Endothelial cell of umbilical vein (primary cell): ENCODE measurements around the gene UQCRC1. TPM values are rescaled to one million over a fixed set of nuclear protein-coding genes. Genes with fewer than 3 reads are reported as not detected.

ENCODE experiments used
- BruUV-seq: library from RNA; stranded (reverse); fragments of 400-500 nt; replicated peaks from 2 replicates; lab custom pipeline; 2021; lab: Mats Ljungman, UMichigan
- CTCF ChIA-PET: fragments of 300-600, 350-600 bp; sonication (Branson Sonifier 250); formaldehyde crosslinking; loops from one replicate; lab custom pipeline; 2021; ENCODE audit warnings: antibody characterized with exemption, inconsistent platforms; lab: Charles Lee
- POLR2A ChIA-PET: fragments of 300-600, 350-600 bp; sonication (Branson Sonifier 250); formaldehyde crosslinking; loops from one replicate; lab custom pipeline; 2021; ENCODE audit warnings: antibody characterized with exemption, inconsistent platforms; lab: Charles Lee
- DNase-seq: peaks from one replicate; pipeline ENCODE4 v3.0.0-alpha.2; 2011; ENCODE audit warnings: low read depth, low spot score
- FAIRE-seq: peaks from 2 replicates; lab custom pipeline; 2011; peaks lifted over from hg19 to GRCh38; lab: Jason Lieb, UNC
- H2AFZ ChIP-seq: 2 replicates; pipeline ENCODE4 v1.6.0; 2012; ENCODE audit warnings: low read depth, low read length, control low read depth, inconsistent platforms
- H3K27ac ChIP-seq: 2 replicates; pipeline ENCODE4 v1.5.1; 2011; ENCODE audit warnings: low read depth, mild to moderate bottlenecking, control low read depth, low read length, moderate library complexity; ENCODE audit not compliant: insufficient read depth
- H3K27me3 ChIP-seq, 2 experiments: 2 replicates each; pipeline versions ENCODE4 v1.6.0 to v1.6.1; 2011; ENCODE audit warnings: low read length in 2 of 2, mixed read lengths in 1 of 2; ENCODE audit not compliant: control insufficient read depth in 2 of 2, insufficient read depth in 2 of 2
- H3K36me3 ChIP-seq, 2 experiments: 2 replicates in 1 of 2; 3 replicates in 1 of 2; pipeline ENCODE4 v1.5.1; 2011; ENCODE audit warnings: low read length in 2 of 2, mild to moderate bottlenecking in 1 of 2, moderate library complexity in 1 of 2; ENCODE audit not compliant: control insufficient read depth in 2 of 2, insufficient read depth in 2 of 2; ENCODE audit errors: extremely low read depth in 1 of 2
- H3K4me1 ChIP-seq: 3 replicates; pipeline ENCODE4 v1.5.1; 2011; ENCODE audit warnings: mild to moderate bottlenecking, low read length; ENCODE audit not compliant: control insufficient read depth, insufficient read depth; ENCODE audit errors: extremely low read depth
- H3K4me2 ChIP-seq: 2 replicates; pipeline ENCODE4 v1.6.1; 2011; ENCODE audit warnings: low read length, control low read depth, mixed read lengths; ENCODE audit not compliant: insufficient read depth
- H3K4me3 ChIP-seq, 3 experiments: fragments of 200-600 bp in 1 of 3; sonication (generic), shearing (Covaris generic) in 1 of 3; replicated peaks in 1 of 3; 2 replicates each; pipeline ENCODE4 v1.5.1; 2011 to 2016; ENCODE audit warnings: control low read depth in 3 of 3, low read length in 3 of 3, mild to moderate bottlenecking in 2 of 3, inconsistent platforms in 1 of 3, low read depth in 1 of 3, moderate library complexity in 1 of 3; ENCODE audit not compliant: insufficient read depth in 1 of 3
- H3K79me2 ChIP-seq: 2 replicates; pipeline ENCODE4 v1.6.0; 2012; ENCODE audit warnings: low read length, inconsistent platforms; ENCODE audit not compliant: control insufficient read depth, insufficient read depth
- H3K9ac ChIP-seq: replicated peaks from 2 replicates; pipeline ENCODE3; 2011; ENCODE audit warnings: low read length, control low read depth; ENCODE audit not compliant: insufficient read depth; ENCODE audit errors: extremely low read depth
- H3K9me1 ChIP-seq: replicated peaks from 3 replicates; pipeline ENCODE4 v1.6.0; 2011; ENCODE audit warnings: mild to moderate bottlenecking, low read length; ENCODE audit not compliant: control insufficient read depth, insufficient read depth; ENCODE audit errors: extremely low read depth
- H3K9me3 ChIP-seq: replicated peaks from 2 replicates; pipeline ENCODE4 v1.5.1; 2012; ENCODE audit warnings: low read length, inconsistent platforms; ENCODE audit not compliant: control insufficient read depth, insufficient read depth
- H4K20me1 ChIP-seq: replicated peaks from 2 replicates; pipeline ENCODE3; 2011; ENCODE audit warnings: mild to moderate bottlenecking, low read length; ENCODE audit not compliant: control insufficient read depth, insufficient read depth; ENCODE audit errors: extremely low read depth
- CTCF ChIP-seq, 2 donors: IDR thresholded peaks; 1 replicate in 1 of 2; 2 replicates in 1 of 2; pipeline ENCODE4 v1.5.1; 2011; ENCODE audit warnings: low read length in 2 of 2, mild to moderate bottlenecking in 2 of 2, moderate library complexity in 2 of 2, control low read depth in 1 of 2, inconsistent platforms in 1 of 2, low read depth in 1 of 2; ENCODE audit not compliant: insufficient read depth in 1 of 2; ENCODE audit errors: extremely low read depth in 1 of 2
- EZH2 ChIP-seq: IDR thresholded peaks from 2 replicates; pipeline ENCODE4 v1.6.1; 2012; ENCODE audit warnings: borderline replicate concordance, low read depth, mild to moderate bottlenecking, moderate library complexity, low read length, inconsistent platforms; ENCODE audit not compliant: severe bottlenecking
- FOS ChIP-seq: IDR thresholded peaks from 2 replicates; pipeline ENCODE4 v1.6.1; 2011; ENCODE audit warnings: mild to moderate bottlenecking, low read length, moderate library complexity, borderline replicate concordance; ENCODE audit not compliant: insufficient read depth
- GATA2 ChIP-seq: IDR thresholded peaks from 2 replicates; pipeline ENCODE4 v1.7.0; 2011; ENCODE audit warnings: low read depth, mild to moderate bottlenecking, moderate library complexity, mixed read lengths, low read length; ENCODE audit not compliant: insufficient read length, insufficient read depth
- JUN ChIP-seq: IDR thresholded peaks from 2 replicates; pipeline ENCODE4 v1.6.1; 2011; ENCODE audit warnings: borderline replicate concordance, low read depth; ENCODE audit not compliant: insufficient read length, insufficient read depth
- MAX ChIP-seq: IDR thresholded peaks from 2 replicates; pipeline ENCODE4 v1.6.1; 2011; ENCODE audit not compliant: insufficient read depth, insufficient read length
- MYC ChIP-seq: IDR thresholded peaks from one replicate; pipeline ENCODE4 v1.6.1; 2011; ENCODE audit warnings: mild to moderate bottlenecking, low read depth, low read length
- POLR2A ChIP-seq: IDR thresholded peaks from 2 replicates; pipeline ENCODE4 v1.6.1; 2012; ENCODE audit warnings: low read depth, mild to moderate bottlenecking, control low read depth, low read length
- POLR2AphosphoS5 ChIP-seq: IDR thresholded peaks from 2 replicates; pipeline ENCODE4 v1.6.1; 2012; ENCODE audit warnings: low read depth, mild to moderate bottlenecking, control low read depth, low read length, moderate library complexity; ENCODE audit not compliant: insufficient read depth
- dilution Hi-C: fragments of 300-500 bp; cut with MboI; formaldehyde crosslinking; loops from one replicate; pipeline ENCODE4 v1.15.0; 2019; ENCODE audit warnings: low sequenced_read_pairs; ENCODE audit not compliant: extremely low pct_ligation_motif_present
- intact Hi-C: fragments of 100-400 bp; cut with micrococcal nuclease; formaldehyde crosslinking; loops from one replicate; pipeline ENCODE4 v1.10.0; 2022
- polyA plus RNA-seq, 4 experiments: library from polyadenylated mRNA; depleted of rRNA in 3 of 4; stranded (reverse) in 3 of 4; unstranded in 1 of 4; fragments of >200 nt; gene quantifications; 2 replicates each; pipeline versions ENCODE4 v1.2.1 to v1.2.3, GENCODE V29; 2011 to 2012; ENCODE audit warnings: missing spikeins in 1 of 4
- total RNA-seq: library from RNA; stranded (reverse); gene quantifications from 2 replicates; pipeline ENCODE4 v1.2.3, GENCODE V29; 2021

The UQCRC1 gene
- total and polyA plus RNA-seq, 2 donors (not counting 3 experiments of a cell fraction or from before 2014, with no cell fraction given): 184 to 427 TPM

- no peaks in the 10 kb centered on the region for H3K9me1 ChIP-seq
- dilution Hi-C loops (no loop called here), intact Hi-C loops (loop anchor here (2.0 kb wide), 2 partner anchors 52 kb away; partner anchors contain the start of genes SHISA5 and UQCRC1)
- DNase-seq: peak; percentile 99
- peak within 1 kb of the TSS; percentile 89 for H2AFZ ChIP-seq
- no peak within 1 kb of the TSS for H3K27ac ChIP-seq
- no TSS peak for BruUV-seq
- no peak within 1 kb of the TSS for H3K9ac ChIP-seq
- H3K79me2 ChIP-seq: no peaks in the 10 kb centered on the region
- peak; percentile 100 for FAIRE-seq
- peaks cover 12% of the 10 kb centered on the region for H3K4me1 ChIP-seq
- H3K36me3 ChIP-seq: no peaks in the 10 kb centered on the region
- H4K20me1 ChIP-seq: no peaks in the 10 kb centered on the region
- no peaks in the 10 kb centered on the region for H3K27me3 ChIP-seq
- no peaks in the 10 kb centered on the region for H3K9me3 ChIP-seq
- CTCF ChIA-PET: interaction anchor here (0.7 to 6.8 kb wide), 11 partner anchors 8 to 156 kb away, joined by 3 to 38 read pairs (median 6); partner anchors contain the start of genes SLC26A6 and UQCRC1
- H3K4me3 ChIP-seq: peak within 1 kb of the TSS; percentile 43 to 63 (median 53)
- POLR2A ChIA-PET: interaction anchor here (0.9 kb wide), 1 partner anchor 106 kb away, joined by 3 read pairs; no protein-coding TSS in a partner anchor
- TF ChIP-seq EZH2 (no peak), CTCF (IDR thresholded peaks at IDR 0.05; ENCODE audit: extremely low read depth in 1 of 2, insufficient read depth in 1 of 2, low read depth in 1 of 2, low read length in 2 of 2) (no peak), MYC (no peak), MAX (no peak), JUN (no peak), GATA2 (no peak), POLR2AphosphoS5 (no peak), POLR2A (no peak), FOS (no peak)
- peak within 1 kb of the TSS; percentile 74 for H3K4me2 ChIP-seq
These were observed 52.4 kb downstream of the UQCRC1 start, which contains the start of gene PFKFB4 for GRCh38 chr3:48556796-48557626. Gene PFKFB4 (minus strand): TSS chr3:48556803. CDS start chr3:48556777, 26 bp downstream.
